Measurements from ENCODE around the gene BFSP1.

DNA sequence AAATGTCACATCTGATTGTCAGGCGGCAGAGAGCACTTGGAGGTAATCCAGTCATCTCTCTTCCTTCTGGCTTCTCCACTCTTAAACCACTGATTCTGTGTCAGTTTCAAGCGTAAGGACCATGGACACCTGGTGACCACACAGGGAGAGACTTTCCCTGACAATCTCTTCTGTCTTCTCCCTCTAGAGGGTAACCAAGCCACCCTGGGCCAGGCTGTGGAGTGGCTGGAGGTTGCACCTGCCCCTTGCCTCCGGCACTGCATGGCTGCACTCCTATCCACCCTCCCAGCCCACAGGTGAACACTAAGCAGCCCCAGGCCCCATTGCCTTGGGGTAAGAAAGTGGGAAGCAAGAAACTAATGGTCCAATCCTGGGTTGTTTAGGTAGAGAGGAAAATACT lies 78.7 kb downstream of the BFSP1 start:
- TF ChIP-seq CTCF (IDR thresholded peaks at IDR 0.05): no peak
- no peak for TF ChIP-seq POLR2A (IDR thresholded peaks at IDR 0.05)
